Urothelium cell line (cell line): ENCODE data around the gene VPS51.
"Not testable (repeated sequence)": the region's sequence is repeated elsewhere in the genome, so short reads cannot be mapped to it uniquely, and the experiment has no call there.

Source experiments
- DNase-seq: peaks from one replicate; pipeline ENCODE4 v3.0.0; 2011; ENCODE audit warnings: low spot score, mixed read lengths
- FAIRE-seq: peaks from 2 replicates; lab custom pipeline; 2011; peaks lifted over from hg19 to GRCh38; lab: Jason Lieb, UNC

The VPS51 gene

GRCh38 chr11:65132238-65132987, 36.4 kb downstream of the VPS51 start:
- FAIRE-seq: no peak
- DNase-seq: no peak

GRCh38 chr11:65132988-65133700, 37.1 kb downstream of the VPS51 start:
- DNase-seq (peak; percentile 61), FAIRE-seq (no peak)

- FAIRE-seq: no peak
Measured at GRCh38 chr11:65133724-65134123, 37.7 kb downstream of the VPS51 start.

GRCh38 chr11:65134240-65134951, 38.4 kb downstream of the VPS51 start, which contains the start of gene SYVN1:
SYVN1 (minus strand) TSS chr11:65134519; CDS start chr11:65133601, 918 bp downstream.
- FAIRE-seq: peak; percentile 98
- peak; percentile 91 for DNase-seq

More at GRCh38 chr11:65133724-65134123, 37.7 kb downstream of the VPS51 start:
- no peak for DNase-seq

- FAIRE-seq: no peak
Measured at GRCh38 chr11:65134952-65135632, 39.1 kb downstream of the VPS51 start.

GRCh38 chr11:65135633-65136145, 39.7 kb downstream of the VPS51 start:
- DNase-seq (no peak), FAIRE-seq (no peak)

More at GRCh38 chr11:65134952-65135632, 39.1 kb downstream of the VPS51 start:
- peak; percentile 95 for DNase-seq

GRCh38 chr11:65136515-65137096, 40.6 kb downstream of the VPS51 start:
- DNase-seq (no peak), FAIRE-seq (no peak)

- DNase-seq (no peak), FAIRE-seq (peak; percentile 20)
Measured at GRCh38 chr11:65141896-65142494, 46.0 kb downstream of the VPS51 start.

- FAIRE-seq (no peak), DNase-seq (no peak)
Measured at GRCh38 chr11:65147352-65148075, 51.5 kb downstream of the VPS51 start.

GRCh38 chr11:65148657-65149056, 52.6 kb downstream of the VPS51 start:
- DNase-seq: no peak
- FAIRE-seq: no peak

GRCh38 chr11:65150131-65150508, 54.1 kb downstream of the VPS51 start:
- not testable (repeated sequence) for FAIRE-seq, DNase-seq

GRCh38 chr11:65150509-65151299, 54.7 kb downstream of the VPS51 start:
- FAIRE-seq: peak; percentile 83
- DNase-seq: peak; percentile 93

- FAIRE-seq (no peak), DNase-seq (no peak)
Measured at GRCh38 chr11:65151331-65151899, 55.4 kb downstream of the VPS51 start.

GRCh38 chr11:65152122-65152521, 56.1 kb downstream of the VPS51 start:
- FAIRE-seq (no peak), DNase-seq (no peak)

GRCh38 chr11:65156256-65156655, 60.2 kb downstream of the VPS51 start:
- DNase-seq (no peak), FAIRE-seq (no peak)

GRCh38 chr11:65156926-65157325, 60.9 kb downstream of the VPS51 start:
- FAIRE-seq (no peak), DNase-seq (no peak)

GRCh38 chr11:65157336-65157735, 61.3 kb downstream of the VPS51 start:
- FAIRE-seq: no peak

GRCh38 chr11:65159012-65159411, 63.0 kb downstream of the VPS51 start:
- no peak for DNase-seq
- FAIRE-seq: no peak

More at GRCh38 chr11:65157336-65157735, 61.3 kb downstream of the VPS51 start:
- no peak for DNase-seq
